HCT116 (cell line): Measurements from ENCODE around the gene SMTN. TPM values are rescaled to one million over a fixed set of nuclear protein-coding genes. Genes with fewer than 3 reads are reported as not detected.

Source experiments
- ATAC-seq: fragments of 200-7000 bp; cut with Tn5 transposase; 2 replicates; pipeline ENCODE4 v1.9.1; 2020; ENCODE audit warnings: mild to moderate bottlenecking, moderate library complexity
- BruUV-seq: library from RNA; stranded (reverse); fragments of 400-500 nt; replicated peaks from 2 replicates; lab custom pipeline; 2021; lab: Mats Ljungman, UMichigan
- CTCF ChIA-PET: fragments of 300-600 bp; sonication (Branson Sonifier 250); formaldehyde crosslinking; loops from one replicate; lab custom pipeline; 2021; ENCODE audit warnings: antibody characterized with exemption; lab: Charles Lee
- POLR2A ChIA-PET: fragments of 300-600, 350-600 bp; sonication (Branson Sonifier 250); formaldehyde crosslinking; loops from one replicate; lab custom pipeline; 2021; ENCODE audit warnings: antibody characterized with exemption; lab: Charles Lee
- RAD21 ChIA-PET, 2 experiments: fragments of 300-600 bp; sonication (Branson Sonifier 250); formaldehyde crosslinking; loops; one replicate each; lab custom pipeline; 2023; ENCODE audit warnings: low total read pairs in 2 of 2; ENCODE audit not compliant: uncharacterized antibody in 2 of 2, unreplicated experiment in 2 of 2, low non-redundant PET in 1 of 2; lab: Charles Lee
- DNase-seq: peaks from one replicate; pipeline ENCODE4 v3.0.0-alpha.2; 2010; ENCODE audit warnings: low read depth, low spot score
- H2AFZ ChIP-seq: fragments of 200-600 bp; shearing (Covaris generic), sonication (generic); 2 replicates; pipeline ENCODE4 v1.6.1; 2017; ENCODE audit warnings: low read depth, mixed run types, mixed read lengths, antibody characterized with exemption, low read length; ENCODE audit not compliant: poor library complexity, severe bottlenecking
- H3K27ac ChIP-seq: 2 replicates; pipeline ENCODE4 v1.5.1; 2012; ENCODE audit warnings: low read depth, low read length
- H3K27me3 ChIP-seq: fragments of 200-600 bp; sonication (generic); 2 replicates; pipeline ENCODE4 v1.6.1; 2016; ENCODE audit warnings: mixed run types, low read length, mixed read lengths; ENCODE audit not compliant: insufficient read depth
- H3K36me3 ChIP-seq, 2 experiments: fragments of 200-500 bp in 1 of 2; fragments of 200-600 bp in 1 of 2; sonication (Bioruptor generic) in 1 of 2; sonication (generic) in 1 of 2; 2 replicates each; pipeline versions ENCODE4 v1.5.1 to v1.6.1; 2014 to 2016; ENCODE audit warnings: low read length in 2 of 2, inconsistent platforms in 1 of 2, mixed read lengths in 1 of 2, mixed run types in 1 of 2; ENCODE audit not compliant: insufficient read depth in 2 of 2, control insufficient read depth in 1 of 2
- H3K4me1 ChIP-seq, 2 experiments: fragments of 200-600 bp in 1 of 2; sonication (generic) in 1 of 2; 2 replicates each; pipeline versions ENCODE4 v1.5.1 to v1.6.1; 2012 to 2017; ENCODE audit warnings: low read length in 2 of 2, inconsistent platforms in 1 of 2, mild to moderate bottlenecking in 1 of 2, mixed read lengths in 1 of 2, mixed run types in 1 of 2, moderate library complexity in 1 of 2; ENCODE audit not compliant: insufficient read depth in 2 of 2, control insufficient read depth in 1 of 2
- H3K4me2 ChIP-seq: fragments of 200-600 bp; sonication (generic); 2 replicates; pipeline ENCODE4 v1.6.1; 2017; ENCODE audit warnings: mixed run types, low read length, mixed read lengths
- H3K4me3 ChIP-seq, 2 experiments: fragments of 200-600 bp in 1 of 2; sonication (generic) in 1 of 2; replicated peaks in 1 of 2; 2 replicates each; pipeline ENCODE4 v1.5.1; 2011 to 2016; ENCODE audit warnings: low read length in 2 of 2, control low read depth in 1 of 2, low read depth in 1 of 2, mild to moderate bottlenecking in 1 of 2, mixed read lengths in 1 of 2, mixed run types in 1 of 2
- H3K79me2 ChIP-seq: fragments of 200-600 bp; sonication (generic); 2 replicates; pipeline ENCODE4 v1.6.1; 2017; ENCODE audit warnings: mild to moderate bottlenecking, mixed run types, low read length, moderate library complexity, mixed read lengths; ENCODE audit not compliant: insufficient read depth
- H3K9ac ChIP-seq: fragments of 200-600 bp; sonication (generic); 2 replicates; pipeline ENCODE4 v1.6.1; 2016; ENCODE audit warnings: low read length, mixed read lengths
- H3K9me2 ChIP-seq: fragments of 200-600 bp; sonication (generic), shearing (Covaris generic); 2 replicates; pipeline ENCODE4 v1.6.1; 2017; ENCODE audit warnings: mixed run types, mild to moderate bottlenecking, moderate library complexity; ENCODE audit not compliant: insufficient read depth
- H3K9me3 ChIP-seq, 2 experiments: fragments of 200-500 bp in 1 of 2; fragments of 200-600 bp in 1 of 2; sonication (Bioruptor generic) in 1 of 2; sonication (generic) in 1 of 2; 2 replicates each; pipeline ENCODE4 v1.6.1; 2014 to 2017; ENCODE audit warnings: low read length in 2 of 2, mixed read lengths in 2 of 2, inconsistent platforms in 1 of 2, low read depth in 1 of 2, mild to moderate bottlenecking in 1 of 2, mixed run types in 1 of 2, moderate library complexity in 1 of 2; ENCODE audit not compliant: control insufficient read depth in 1 of 2, insufficient read depth in 1 of 2
- H4K20me1 ChIP-seq: fragments of 200-600 bp; sonication (generic), shearing (Covaris generic); 2 replicates; pipeline ENCODE4 v1.6.1; 2017; ENCODE audit warnings: mixed run types, mild to moderate bottlenecking, moderate library complexity; ENCODE audit not compliant: insufficient read depth
- ATF3 ChIP-seq: IDR thresholded peaks from 2 replicates; pipeline ENCODE4 v1.6.1; 2012
- CBX3 ChIP-seq: IDR thresholded peaks from 2 replicates; pipeline ENCODE4 v1.6.1; 2012; ENCODE audit warnings: low read depth
- CEBPB ChIP-seq: IDR thresholded peaks from 2 replicates; pipeline ENCODE4 v1.6.1; 2012; ENCODE audit warnings: low read depth
- EGR1 ChIP-seq: IDR thresholded peaks from 2 replicates; pipeline ENCODE4 v1.6.1; 2012; ENCODE audit warnings: low read depth
- ELF1 ChIP-seq: IDR thresholded peaks from 2 replicates; pipeline ENCODE4 v1.6.1; 2012; ENCODE audit warnings: low read depth, borderline replicate concordance
- EZH2 ChIP-seq: fragments of 200-600 bp; sonication (generic); IDR thresholded peaks from 2 replicates; pipeline ENCODE4 v1.6.1; 2017; ENCODE audit warnings: antibody characterized with exemption, mixed run types
- EZH2phosphoT487 ChIP-seq: fragments of 200-600 bp; IDR thresholded peaks from 2 replicates; pipeline ENCODE4 v1.6.1; 2018; ENCODE audit warnings: antibody characterized with exemption, borderline replicate concordance
- JUND ChIP-seq: IDR thresholded peaks from 2 replicates; pipeline ENCODE4 v1.6.1; 2012
- POLR2A ChIP-seq: IDR thresholded peaks from 2 replicates; pipeline ENCODE4 v1.7.0; 2011; ENCODE audit warnings: borderline replicate concordance; ENCODE audit not compliant: insufficient read depth, insufficient read length; ENCODE audit errors: extremely low read depth
- RAD21 ChIP-seq: IDR thresholded peaks from 2 replicates; pipeline ENCODE4 v1.6.1; 2012; ENCODE audit warnings: low read depth, mild to moderate bottlenecking
- REST ChIP-seq: IDR thresholded peaks from 2 replicates; pipeline ENCODE4 v1.6.1; 2012; ENCODE audit warnings: low read depth
- SP1 ChIP-seq: IDR thresholded peaks from 2 replicates; pipeline ENCODE4 v1.6.1; 2012; ENCODE audit warnings: low read depth
- SRF ChIP-seq: IDR thresholded peaks from 2 replicates; pipeline ENCODE4 v1.6.1; 2012; ENCODE audit warnings: low read depth
- TCF7L2 ChIP-seq: IDR thresholded peaks from 2 replicates; pipeline ENCODE4 v1.7.0; 2011; ENCODE audit warnings: borderline replicate concordance, inconsistent platforms; ENCODE audit not compliant: insufficient read depth, insufficient read length; ENCODE audit errors: extremely low read depth
- YY1 ChIP-seq: IDR thresholded peaks from 2 replicates; pipeline ENCODE4 v1.6.1; 2011; ENCODE audit warnings: low read length, low read depth, moderate library complexity, mild to moderate bottlenecking; ENCODE audit not compliant: insufficient replicate concordance; ENCODE audit errors: extremely low read depth
- ZNF274 ChIP-seq: fragments of 200-500 bp; sonication (Bioruptor generic); IDR thresholded peaks from 2 replicates; pipeline ENCODE4 v1.6.1; 2014; ENCODE audit warnings: mild to moderate bottlenecking, low read depth, low read length, inconsistent platforms
- intact Hi-C: fragments of 100-400 bp; cut with micrococcal nuclease; formaldehyde crosslinking; loops from 2 replicates; pipeline ENCODE4 v1.10.0; 2022
- total RNA-seq: library from RNA; stranded (reverse); gene quantifications from one replicate; pipeline ENCODE4 v1.2.1, GENCODE V29; 2021; ENCODE audit not compliant: unreplicated experiment
- TF ChIP-seq, protein P1 (sequence below), 3 experiments: fragments of 200-600 bp in 1 of 3; sonication (generic) in 1 of 3; IDR thresholded peaks in 2 of 3; conservative IDR thresholded peaks in 1 of 3; 2 replicates each; pipeline ENCODE4 v1.5.1; 2012 to 2017; ENCODE audit warnings: low read depth in 2 of 3, low read length in 2 of 3, antibody characterized with exemption in 1 of 3, borderline replicate concordance in 1 of 3, control low read depth in 1 of 3, mild to moderate bottlenecking in 1 of 3, mixed read lengths in 1 of 3, mixed run types in 1 of 3, moderate library complexity in 1 of 3; ENCODE audit not compliant: insufficient read depth in 1 of 3

The SMTN gene
- total RNA-seq, 1 experiment from 2014 or later = 148 TPM

DNA sequence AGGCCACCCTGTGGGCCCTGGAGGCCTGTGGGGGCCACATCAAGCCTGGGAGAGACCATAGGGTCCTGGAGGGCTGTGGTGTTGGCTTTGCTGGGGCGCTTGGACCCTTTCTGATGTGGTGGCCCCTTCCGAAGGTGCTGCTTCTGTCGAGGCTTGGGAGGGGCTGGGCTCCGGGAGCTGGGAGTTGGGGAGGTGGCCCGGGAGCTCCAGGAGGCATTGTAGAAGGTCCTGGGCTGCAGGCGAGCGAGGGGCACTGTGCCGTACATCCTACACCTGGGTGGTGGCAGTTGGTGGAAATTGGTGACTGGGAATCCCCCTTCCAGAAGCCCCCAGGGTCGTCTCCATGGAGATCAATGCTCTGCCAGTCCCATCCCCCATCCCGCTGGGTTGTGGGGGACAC is 56.6 kb downstream of the SMTN start:
- Histone ChIP-seq H2AFZ (no peak overlapping the region), H3K4me3 (no peak overlapping the region), H3K9ac (no peak overlapping the region), H3K79me2 (no peaks in the 10 kb centered on the region), H3K36me3 (no peaks in the 10 kb centered on the region), H3K9me3 (no peaks in the 10 kb centered on the region), H3K4me2 (no peak overlapping the region), H3K27me3 (no peaks in the 10 kb centered on the region), H3K27ac (no peak overlapping the region), H3K9me2 (no peaks in the 10 kb centered on the region), H4K20me1 (no peaks in the 10 kb centered on the region)
- DNase-seq = no peak
- no TSS peak for BruUV-seq
- ChIA-PET RAD21 (no interaction called here), CTCF (no interaction called here), POLR2A (no interaction called here)
- no peak for ATAC-seq
- TF ChIP-seq ZNF274 (no peak), EZH2 (no peak), EGR1 (no peak)
- TF ChIP-seq, all 23 proteins: peak for 0
- intact Hi-C loops = no loop called here
- H3K4me1 ChIP-seq = no peaks in the 10 kb centered on the region

- ATAC-seq (no peak), DNase-seq (no peak)
- Histone ChIP-seq H3K4me2 (no peak overlapping the region), H3K9ac (no peak overlapping the region), H3K9me2 (no peaks in the 10 kb centered on the region), H3K9me3 (no peaks in the 10 kb centered on the region), H3K4me3 (no peak overlapping the region), H4K20me1 (no peaks in the 10 kb centered on the region), H3K27me3 (no peaks in the 10 kb centered on the region), H3K36me3 (no peaks in the 10 kb centered on the region), H3K4me1 (no peaks in the 10 kb centered on the region), H2AFZ (no peak overlapping the region), H3K27ac (no peak overlapping the region), H3K79me2 (no peaks in the 10 kb centered on the region)
- ChIA-PET RAD21 (no interaction called here), POLR2A (no interaction called here), CTCF (no interaction called here)
- no TSS peak for BruUV-seq
- intact Hi-C loops = no loop called here
- TF ChIP-seq ATF3 = no peak
- no peak for TF ChIP-seq EZH2phosphoT487
- TF ChIP-seq SRF = no peak
- no peak for TF ChIP-seq JUND
- no peak for TF ChIP-seq ELF1
- TF ChIP-seq RAD21 = no peak
- no peak for TF ChIP-seq CBX3
- TF ChIP-seq SP1 = no peak
- TF ChIP-seq TCF7L2 = no peak
- TF ChIP-seq, protein P1, sequence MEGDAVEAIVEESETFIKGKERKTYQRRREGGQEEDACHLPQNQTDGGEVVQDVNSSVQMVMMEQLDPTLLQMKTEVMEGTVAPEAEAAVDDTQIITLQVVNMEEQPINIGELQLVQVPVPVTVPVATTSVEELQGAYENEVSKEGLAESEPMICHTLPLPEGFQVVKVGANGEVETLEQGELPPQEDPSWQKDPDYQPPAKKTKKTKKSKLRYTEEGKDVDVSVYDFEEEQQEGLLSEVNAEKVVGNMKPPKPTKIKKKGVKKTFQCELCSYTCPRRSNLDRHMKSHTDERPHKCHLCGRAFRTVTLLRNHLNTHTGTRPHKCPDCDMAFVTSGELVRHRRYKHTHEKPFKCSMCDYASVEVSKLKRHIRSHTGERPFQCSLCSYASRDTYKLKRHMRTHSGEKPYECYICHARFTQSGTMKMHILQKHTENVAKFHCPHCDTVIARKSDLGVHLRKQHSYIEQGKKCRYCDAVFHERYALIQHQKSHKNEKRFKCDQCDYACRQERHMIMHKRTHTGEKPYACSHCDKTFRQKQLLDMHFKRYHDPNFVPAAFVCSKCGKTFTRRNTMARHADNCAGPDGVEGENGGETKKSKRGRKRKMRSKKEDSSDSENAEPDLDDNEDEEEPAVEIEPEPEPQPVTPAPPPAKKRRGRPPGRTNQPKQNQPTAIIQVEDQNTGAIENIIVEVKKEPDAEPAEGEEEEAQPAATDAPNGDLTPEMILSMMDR (IDR thresholded peaks at IDR 0.05 in 2 of 3, conservative IDR thresholded peaks at IDR 0.05 in 1 of 3; ENCODE audit: borderline replicate concordance in 1 of 3, insufficient read depth in 1 of 3, low read depth in 2 of 3, low read length in 2 of 3) = no peak
- TF ChIP-seq REST = no peak
- TF ChIP-seq CEBPB = no peak
- TF ChIP-seq POLR2A = no peak
- TF ChIP-seq ZNF274 = no peak
- no peak for TF ChIP-seq YY1
- TF ChIP-seq EZH2 = no peak
These were observed 57.0 kb downstream of the SMTN start for GRCh38 chr22:31138126-31138525.
